ENCODE data around the gene SPDYE17.
"Not testable (repeated sequence)": the region's sequence is repeated elsewhere in the genome, so short reads cannot be mapped to it uniquely, and the experiment has no call there.

SPDYE17 gene

GRCh38 chr7:76998764-76999450 is 33.3 kb downstream of the SPDYE17 start:
- Histone ChIP-seq H3K4me1 (ENCODE audit: control insufficient read depth, insufficient read depth, low read depth, low read length) (peaks cover 22% of the 10 kb centered on the region), H3K36me3 (ENCODE audit: control insufficient read depth in 1 of 2, insufficient read depth in 2 of 2, low read depth in 1 of 2, low read length in 2 of 2) (peaks cover 0 to 38% of the 10 kb centered on the region in 2 experiments), H3K79me1 (replicated peaks; ENCODE audit: low read length, poor library complexity, severe bottlenecking) (peaks cover 17% of the 10 kb centered on the region)
- not testable (repeated sequence) for H3K9me3 ChIP-seq (ENCODE audit: control insufficient read depth, low read length); H2BK12ac ChIP-seq (ENCODE audit: low read length in 2 of 2); H4K8ac ChIP-seq (ENCODE audit: low read length); H3K23ac ChIP-seq (ENCODE audit: low read length in 2 of 2); H2BK120ac ChIP-seq (ENCODE audit: low read depth, low read length); H2BK5ac ChIP-seq (ENCODE audit: low read depth, low read length, poor library complexity, severe bottlenecking); H3K4me2 ChIP-seq (ENCODE audit: low read length, poor library complexity, severe bottlenecking); H3K9ac ChIP-seq (ENCODE audit: low read length); H2AK5ac ChIP-seq (ENCODE audit: low read length, severe bottlenecking); H2AFZ ChIP-seq (ENCODE audit: low read depth, low read length); H3K27me3 ChIP-seq (ENCODE audit: control insufficient read depth in 1 of 2, insufficient read depth in 1 of 2, low read length in 2 of 2); H3K27ac ChIP-seq (ENCODE audit: low read length, poor library complexity, severe bottlenecking); H2BK15ac ChIP-seq (ENCODE audit: low read depth, poor library complexity, severe bottlenecking); H3K14ac ChIP-seq (ENCODE audit: low read length in 2 of 2); H3K18ac ChIP-seq (ENCODE audit: low read depth in 1 of 2, low read length in 2 of 2); H4K91ac ChIP-seq (ENCODE audit: low read length); H3K4me3 ChIP-seq (ENCODE audit: insufficient read depth in 1 of 2, low read depth in 1 of 2, low read length in 2 of 2); H3K4ac ChIP-seq (ENCODE audit: low read depth in 1 of 2, low read length in 2 of 2); DNase-seq
- 100% methylated on average over 5 of the region's 11 CpGs for WGBS

- no peak overlapping the region for H4K8ac ChIP-seq (ENCODE audit: low read length)
- no peak overlapping the region for H4K91ac ChIP-seq (ENCODE audit: low read length)
- no peak overlapping the region for H3K18ac ChIP-seq (ENCODE audit: low read depth in 1 of 2, low read length in 2 of 2)
- DNase-seq, result no peak
- no peaks in the 10 kb centered on the region for H3K9me3 ChIP-seq (ENCODE audit: control insufficient read depth, low read length)
- H2BK15ac ChIP-seq (ENCODE audit: low read depth, poor library complexity, severe bottlenecking), result peak overlapping the region; percentile 23
- no peak overlapping the region for H3K9ac ChIP-seq (ENCODE audit: low read length)
- no peak overlapping the region for H2BK120ac ChIP-seq (ENCODE audit: low read depth, low read length)
- H2AFZ ChIP-seq (ENCODE audit: low read depth, low read length), result no peak overlapping the region
- no peaks in the 10 kb centered on the region for H3K27me3 ChIP-seq (ENCODE audit: control insufficient read depth in 1 of 2, insufficient read depth in 1 of 2, low read length in 2 of 2)
- peaks cover 17% of the 10 kb centered on the region for H3K79me1 ChIP-seq (replicated peaks; ENCODE audit: low read length, poor library complexity, severe bottlenecking)
- H3K4ac ChIP-seq (ENCODE audit: low read depth in 1 of 2, low read length in 2 of 2), result no peak overlapping the region
- no peak overlapping the region for H3K14ac ChIP-seq (ENCODE audit: low read length in 2 of 2)
- H3K27ac ChIP-seq (ENCODE audit: low read length, poor library complexity, severe bottlenecking), result no peak overlapping the region
- H2BK12ac ChIP-seq (ENCODE audit: low read length in 2 of 2), result no peak overlapping the region
- H2AK5ac ChIP-seq (ENCODE audit: low read length, severe bottlenecking), result no peak overlapping the region
- peaks cover 22% of the 10 kb centered on the region for H3K4me1 ChIP-seq (ENCODE audit: control insufficient read depth, insufficient read depth, low read depth, low read length)
- H3K36me3 ChIP-seq (ENCODE audit: control insufficient read depth in 1 of 2, insufficient read depth in 2 of 2, low read depth in 1 of 2, low read length in 2 of 2), result peaks cover 0 to 38% of the 10 kb centered on the region in 2 experiments
- H2BK5ac ChIP-seq (ENCODE audit: low read depth, low read length, poor library complexity, severe bottlenecking), result no peak overlapping the region
- no peak overlapping the region for H3K23ac ChIP-seq (ENCODE audit: low read length in 2 of 2)
- 88% methylated on average over 3 of the region's 3 CpGs for WGBS
- H3K4me2 ChIP-seq (ENCODE audit: low read length, poor library complexity, severe bottlenecking), result no peak overlapping the region
- no peak overlapping the region for H3K4me3 ChIP-seq (ENCODE audit: insufficient read depth in 1 of 2, low read depth in 1 of 2, low read length in 2 of 2)
These were observed 33.9 kb downstream of the SPDYE17 start for GRCh38 chr7:76998285-76998589.

- H3K79me1 ChIP-seq (replicated peaks; ENCODE audit: low read length, poor library complexity, severe bottlenecking), result peaks cover 17% of the 10 kb centered on the region
- peak overlapping the region; percentile 23 for H2BK15ac ChIP-seq (ENCODE audit: low read depth, poor library complexity, severe bottlenecking)
- no peak overlapping the region for H3K9ac ChIP-seq (ENCODE audit: low read length)
- H3K14ac ChIP-seq (ENCODE audit: low read length in 2 of 2), result no peak overlapping the region
- no peak overlapping the region for H2BK5ac ChIP-seq (ENCODE audit: low read depth, low read length, poor library complexity, severe bottlenecking)
- H3K36me3 ChIP-seq (ENCODE audit: control insufficient read depth in 1 of 2, insufficient read depth in 2 of 2, low read depth in 1 of 2, low read length in 2 of 2), result peaks cover 0 to 32% of the 10 kb centered on the region in 2 experiments
- 79% methylated on average over 5 of the region's 5 CpGs for WGBS
- no peak overlapping the region for H3K18ac ChIP-seq (ENCODE audit: low read depth in 1 of 2, low read length in 2 of 2)
- no peak overlapping the region for H3K27ac ChIP-seq (ENCODE audit: low read length, poor library complexity, severe bottlenecking)
- H3K4ac ChIP-seq (ENCODE audit: low read depth in 1 of 2, low read length in 2 of 2), result no peak overlapping the region
- H4K8ac ChIP-seq (ENCODE audit: low read length), result no peak overlapping the region
- H3K4me1 ChIP-seq (ENCODE audit: control insufficient read depth, insufficient read depth, low read depth, low read length), result peaks cover 22% of the 10 kb centered on the region
- H3K4me3 ChIP-seq (ENCODE audit: insufficient read depth in 1 of 2, low read depth in 1 of 2, low read length in 2 of 2), result peak overlapping the region in 1 of 2 experiments; percentile 5
- H2AFZ ChIP-seq (ENCODE audit: low read depth, low read length), result no peak overlapping the region
- no peak overlapping the region for H2BK12ac ChIP-seq (ENCODE audit: low read length in 2 of 2)
- H3K4me2 ChIP-seq (ENCODE audit: low read length, poor library complexity, severe bottlenecking), result no peak overlapping the region
- H2BK120ac ChIP-seq (ENCODE audit: low read depth, low read length), result no peak overlapping the region
- no peaks in the 10 kb centered on the region for H3K27me3 ChIP-seq (ENCODE audit: control insufficient read depth in 1 of 2, insufficient read depth in 1 of 2, low read length in 2 of 2)
- H4K91ac ChIP-seq (ENCODE audit: low read length), result peak overlapping the region; percentile 15
- H3K9me3 ChIP-seq (ENCODE audit: control insufficient read depth, low read length), result no peaks in the 10 kb centered on the region
- DNase-seq, result no peak
- H3K23ac ChIP-seq (ENCODE audit: low read length in 2 of 2), result no peak overlapping the region
- H2AK5ac ChIP-seq (ENCODE audit: low read length, severe bottlenecking), result no peak overlapping the region
These were observed 34.5 kb downstream of the SPDYE17 start for GRCh38 chr7:76997381-76998284.

- Histone ChIP-seq H3K4me3 (ENCODE audit: insufficient read depth in 1 of 2, low read depth in 1 of 2, low read length in 2 of 2) (peak overlapping the region in 1 of 2 experiments; percentile 5), H3K36me3 (ENCODE audit: control insufficient read depth in 1 of 2, insufficient read depth in 2 of 2, low read depth in 1 of 2, low read length in 2 of 2) (peaks cover 0 to 25% of the 10 kb centered on the region in 2 experiments), H3K79me1 (replicated peaks; ENCODE audit: low read length, poor library complexity, severe bottlenecking) (peaks cover 17% of the 10 kb centered on the region), H3K4me1 (ENCODE audit: control insufficient read depth, insufficient read depth, low read depth, low read length) (peaks cover 17% of the 10 kb centered on the region)
- H2BK12ac ChIP-seq (ENCODE audit: low read length in 2 of 2); H2AK5ac ChIP-seq (ENCODE audit: low read length, severe bottlenecking); H2BK15ac ChIP-seq (ENCODE audit: low read depth, poor library complexity, severe bottlenecking); DNase-seq; H4K91ac ChIP-seq (ENCODE audit: low read length); H2BK120ac ChIP-seq (ENCODE audit: low read depth, low read length); H2BK5ac ChIP-seq (ENCODE audit: low read depth, low read length, poor library complexity, severe bottlenecking); H4K8ac ChIP-seq (ENCODE audit: low read length); H3K4me2 ChIP-seq (ENCODE audit: low read length, poor library complexity, severe bottlenecking); H3K23ac ChIP-seq (ENCODE audit: low read length in 2 of 2); H3K27me3 ChIP-seq (ENCODE audit: control insufficient read depth in 1 of 2, insufficient read depth in 1 of 2, low read length in 2 of 2); H3K14ac ChIP-seq (ENCODE audit: low read length in 2 of 2); H3K9ac ChIP-seq (ENCODE audit: low read length); H3K18ac ChIP-seq (ENCODE audit: low read depth in 1 of 2, low read length in 2 of 2); H3K9me3 ChIP-seq (ENCODE audit: control insufficient read depth, low read length); H2AFZ ChIP-seq (ENCODE audit: low read depth, low read length); H3K27ac ChIP-seq (ENCODE audit: low read length, poor library complexity, severe bottlenecking); H3K4ac ChIP-seq (ENCODE audit: low read depth in 1 of 2, low read length in 2 of 2): not testable (repeated sequence)
These were observed 35.2 kb downstream of the SPDYE17 start for GRCh38 chr7:76996932-76997331.
